ENCODE measurements around the gene QSOX1. TPM values are rescaled to one million over a fixed set of nuclear protein-coding genes. Genes with fewer than 3 reads are reported as not detected.

QSOX1 gene
- total and polyA plus RNA-seq, 9 of the 15 experiments (the other 6 are each of a cell fraction or from before 2014, with no cell fraction given) = 4.0 to 53.1 (median 15.0) TPM

DNA sequence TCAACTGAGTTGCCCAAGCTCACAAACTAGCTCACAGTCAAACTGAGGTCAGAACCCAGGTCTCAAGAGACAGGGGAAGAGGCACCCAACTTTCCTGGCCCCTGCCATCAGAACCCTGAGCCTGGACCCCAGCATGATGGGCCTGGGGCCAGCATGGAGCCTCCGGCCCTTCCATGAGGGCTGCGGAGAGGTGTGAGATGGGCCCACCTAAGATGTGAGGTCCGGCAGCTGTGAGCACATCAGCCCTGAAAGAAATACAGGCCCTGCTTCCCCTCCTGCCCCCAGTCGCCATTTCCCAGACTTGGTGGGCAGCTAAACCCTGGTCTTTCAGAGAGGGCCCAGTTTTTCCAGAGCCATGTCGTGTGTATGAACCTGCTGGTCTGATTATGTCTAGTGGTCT lies 30.6 kb downstream of the QSOX1 start:
- in situ Hi-C loops (cut with MboI) = loop anchor here (5.0 to 10.0 kb wide), 3 partner anchors 62 to 300 kb away; no protein-coding TSS in a partner anchor
- TF ChIP-seq CREB1 (IDR thresholded peaks at IDR 0.05) = no peak
- TF ChIP-seq CREB1 (CRISPR knock-in tag; IDR thresholded peaks at IDR 0.05) = no peak
- TF ChIP-seq CBFA2T3 (IDR thresholded peaks at IDR 0.05) = no peak
- TF ChIP-seq, protein P1, sequence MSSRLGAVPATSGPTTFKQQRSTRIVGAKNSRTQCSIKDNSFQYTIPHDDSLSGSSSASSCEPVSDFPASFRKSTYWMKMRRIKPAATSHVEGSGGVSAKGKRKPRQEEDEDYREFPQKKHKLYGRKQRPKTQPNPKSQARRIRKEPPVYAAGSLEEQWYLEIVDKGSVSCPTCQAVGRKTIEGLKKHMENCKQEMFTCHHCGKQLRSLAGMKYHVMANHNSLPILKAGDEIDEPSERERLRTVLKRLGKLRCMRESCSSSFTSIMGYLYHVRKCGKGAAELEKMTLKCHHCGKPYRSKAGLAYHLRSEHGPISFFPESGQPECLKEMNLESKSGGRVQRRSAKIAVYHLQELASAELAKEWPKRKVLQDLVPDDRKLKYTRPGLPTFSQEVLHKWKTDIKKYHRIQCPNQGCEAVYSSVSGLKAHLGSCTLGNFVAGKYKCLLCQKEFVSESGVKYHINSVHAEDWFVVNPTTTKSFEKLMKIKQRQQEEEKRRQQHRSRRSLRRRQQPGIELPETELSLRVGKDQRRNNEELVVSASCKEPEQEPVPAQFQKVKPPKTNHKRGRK (tag; IDR thresholded peaks at IDR 0.05) = no peak
- TF ChIP-seq, protein P2, sequence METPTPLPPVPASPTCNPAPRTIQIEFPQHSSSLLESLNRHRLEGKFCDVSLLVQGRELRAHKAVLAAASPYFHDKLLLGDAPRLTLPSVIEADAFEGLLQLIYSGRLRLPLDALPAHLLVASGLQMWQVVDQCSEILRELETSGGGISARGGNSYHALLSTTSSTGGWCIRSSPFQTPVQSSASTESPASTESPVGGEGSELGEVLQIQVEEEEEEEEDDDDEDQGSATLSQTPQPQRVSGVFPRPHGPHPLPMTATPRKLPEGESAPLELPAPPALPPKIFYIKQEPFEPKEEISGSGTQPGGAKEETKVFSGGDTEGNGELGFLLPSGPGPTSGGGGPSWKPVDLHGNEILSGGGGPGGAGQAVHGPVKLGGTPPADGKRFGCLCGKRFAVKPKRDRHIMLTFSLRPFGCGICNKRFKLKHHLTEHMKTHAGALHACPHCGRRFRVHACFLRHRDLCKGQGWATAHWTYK (CRISPR knock-in tag; IDR thresholded peaks at IDR 0.05) = no peak
- no peak for TF ChIP-seq ZNF644 (tag; IDR thresholded peaks at IDR 0.05; ENCODE audit: low read depth)
- no peak for TF ChIP-seq ZNF143 (CRISPR knock-in tag; IDR thresholded peaks at IDR 0.05)
- TF ChIP-seq JUN (IDR thresholded peaks at IDR 0.05; ENCODE audit: borderline replicate concordance, low read depth, low read length) = no peak
- no peak for TF ChIP-seq JUN (CRISPR knock-in tag; IDR thresholded peaks at IDR 0.05; ENCODE audit: borderline replicate concordance)
- TF ChIP-seq KAT7 (CRISPR knock-in tag; IDR thresholded peaks at IDR 0.05; ENCODE audit: borderline replicate concordance) = no peak
- TF ChIP-seq, protein P3, sequence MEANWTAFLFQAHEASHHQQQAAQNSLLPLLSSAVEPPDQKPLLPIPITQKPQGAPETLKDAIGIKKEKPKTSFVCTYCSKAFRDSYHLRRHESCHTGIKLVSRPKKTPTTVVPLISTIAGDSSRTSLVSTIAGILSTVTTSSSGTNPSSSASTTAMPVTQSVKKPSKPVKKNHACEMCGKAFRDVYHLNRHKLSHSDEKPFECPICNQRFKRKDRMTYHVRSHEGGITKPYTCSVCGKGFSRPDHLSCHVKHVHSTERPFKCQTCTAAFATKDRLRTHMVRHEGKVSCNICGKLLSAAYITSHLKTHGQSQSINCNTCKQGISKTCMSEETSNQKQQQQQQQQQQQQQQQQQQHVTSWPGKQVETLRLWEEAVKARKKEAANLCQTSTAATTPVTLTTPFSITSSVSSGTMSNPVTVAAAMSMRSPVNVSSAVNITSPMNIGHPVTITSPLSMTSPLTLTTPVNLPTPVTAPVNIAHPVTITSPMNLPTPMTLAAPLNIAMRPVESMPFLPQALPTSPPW (CRISPR knock-in tag; IDR thresholded peaks at IDR 0.05) = no peak
- no peak for TF ChIP-seq TRIM24 (IDR thresholded peaks at IDR 0.05)
- no peak for TF ChIP-seq CREBBP (IDR thresholded peaks at IDR 0.05; ENCODE audit: low read depth, low read length)
- TF ChIP-seq, protein P4, sequence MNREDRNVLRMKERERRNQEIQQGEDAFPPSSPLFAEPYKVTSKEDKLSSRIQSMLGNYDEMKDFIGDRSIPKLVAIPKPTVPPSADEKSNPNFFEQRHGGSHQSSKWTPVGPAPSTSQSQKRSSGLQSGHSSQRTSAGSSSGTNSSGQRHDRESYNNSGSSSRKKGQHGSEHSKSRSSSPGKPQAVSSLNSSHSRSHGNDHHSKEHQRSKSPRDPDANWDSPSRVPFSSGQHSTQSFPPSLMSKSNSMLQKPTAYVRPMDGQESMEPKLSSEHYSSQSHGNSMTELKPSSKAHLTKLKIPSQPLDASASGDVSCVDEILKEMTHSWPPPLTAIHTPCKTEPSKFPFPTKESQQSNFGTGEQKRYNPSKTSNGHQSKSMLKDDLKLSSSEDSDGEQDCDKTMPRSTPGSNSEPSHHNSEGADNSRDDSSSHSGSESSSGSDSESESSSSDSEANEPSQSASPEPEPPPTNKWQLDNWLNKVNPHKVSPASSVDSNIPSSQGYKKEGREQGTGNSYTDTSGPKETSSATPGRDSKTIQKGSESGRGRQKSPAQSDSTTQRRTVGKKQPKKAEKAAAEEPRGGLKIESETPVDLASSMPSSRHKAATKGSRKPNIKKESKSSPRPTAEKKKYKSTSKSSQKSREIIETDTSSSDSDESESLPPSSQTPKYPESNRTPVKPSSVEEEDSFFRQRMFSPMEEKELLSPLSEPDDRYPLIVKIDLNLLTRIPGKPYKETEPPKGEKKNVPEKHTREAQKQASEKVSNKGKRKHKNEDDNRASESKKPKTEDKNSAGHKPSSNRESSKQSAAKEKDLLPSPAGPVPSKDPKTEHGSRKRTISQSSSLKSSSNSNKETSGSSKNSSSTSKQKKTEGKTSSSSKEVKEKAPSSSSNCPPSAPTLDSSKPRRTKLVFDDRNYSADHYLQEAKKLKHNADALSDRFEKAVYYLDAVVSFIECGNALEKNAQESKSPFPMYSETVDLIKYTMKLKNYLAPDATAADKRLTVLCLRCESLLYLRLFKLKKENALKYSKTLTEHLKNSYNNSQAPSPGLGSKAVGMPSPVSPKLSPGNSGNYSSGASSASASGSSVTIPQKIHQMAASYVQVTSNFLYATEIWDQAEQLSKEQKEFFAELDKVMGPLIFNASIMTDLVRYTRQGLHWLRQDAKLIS (CRISPR knock-in tag; IDR thresholded peaks at IDR 0.05) = no peak
- TF ChIP-seq ZNF354B (CRISPR knock-in tag; IDR thresholded peaks at IDR 0.05) = no peak
- TF ChIP-seq ARHGAP35 (IDR thresholded peaks at IDR 0.05; ENCODE audit: partially characterized antibody) = no peak

More for the DNA sequence above, 30.6 kb downstream of the QSOX1 start:
- H3K4me1 ChIP-seq (replicated peaks in 1 of 2; ENCODE audit: control insufficient read depth in 2 of 2, insufficient read depth in 2 of 2, low read length in 2 of 2) = peaks cover 0 to 14% of the 10 kb centered on the region in 2 experiments; a peak in 3 of 5 replicates
- 56% methylated on average over 5 of the region's 5 CpGs for WGBS (ENCODE audit: insufficient coverage, low coverage, missing lambda C conversion rate)
- no peaks in the 10 kb centered on the region for H3K27me3 ChIP-seq (ENCODE audit: control insufficient read depth in 2 of 2, insufficient read depth in 2 of 2, low read length in 2 of 2)
- no peaks in the 10 kb centered on the region; the same call in none of the 2 replicates for H4K20me1 ChIP-seq (replicated peaks; ENCODE audit: control insufficient read depth, insufficient read depth, low read length)
- ChIA-PET POLR2A (interaction anchor here (0.6 to 2.0 kb wide), 3 partner anchors 16 to 707 kb away, joined by 3 to 12 read pairs (median 3); no protein-coding TSS in a partner anchor), CTCF (ENCODE audit: low intra/inter-chr PET ratio) (no interaction called here)
- no TSS peak for BruUV-seq (replicated peaks)
- H3K9ac ChIP-seq (ENCODE audit: insufficient read depth in 1 of 2, low read depth in 2 of 2, low read length in 2 of 2) = no peak overlapping the region
- H3K4me3 ChIP-seq = no peak overlapping the region
- H3K36me3 ChIP-seq (ENCODE audit: control insufficient read depth, insufficient read depth, low read length) = peaks cover 3% of the 10 kb centered on the region; the same call in 2 of the 3 replicates
- H3K9me1 ChIP-seq (ENCODE audit: control insufficient read depth, insufficient read depth, low read length) = no peaks in the 10 kb centered on the region
- intact Hi-C loops (cut with micrococcal nuclease) = loop anchor here (5.0 kb wide), 1 partner anchor 167 kb away; no protein-coding TSS in a partner anchor
- H2AFZ ChIP-seq (ENCODE audit: low read depth, low read length) = no peak overlapping the region
- no peak for DNase-seq (ENCODE audit: extremely low read depth in 1 of 4, low spot score in 3 of 4)
- FAIRE-seq = no peak
- no peaks in the 10 kb centered on the region for H3K79me2 ChIP-seq (ENCODE audit: control insufficient read depth, insufficient read depth, low read length)
- H3K27ac ChIP-seq (ENCODE audit: extremely low read depth, low read depth, low read length) = no peak overlapping the region
- no peaks in the 10 kb centered on the region for H3K9me3 ChIP-seq (replicated peaks; ENCODE audit: control insufficient read depth, insufficient read depth, low read depth, low read length)
- no peak overlapping the region for H3K4me2 ChIP-seq (ENCODE audit: insufficient read depth, low read length)
- no peak for ATAC-seq

Measured in K562 (cell line).